HG02943 (cell line): ENCODE measurements around the gene PHYHIPL.
"Not testable (repeated sequence)": the region's sequence is repeated elsewhere in the genome, so short reads cannot be mapped to it uniquely, and the experiment has no call there.

Source experiments
- ATAC-seq: cut with Tn5 transposase; IDR thresholded peaks from one replicate; pipeline ENCODE4 v1.9.1; 2021; ENCODE audit warnings: mild to moderate bottlenecking, low read depth, moderate library complexity; ENCODE audit not compliant: unreplicated experiment

PHYHIPL gene

GRCh38 chr10:59181668-59182067, 5.2 kb downstream of the PHYHIPL start:
- ATAC-seq, result no peak

DNA sequence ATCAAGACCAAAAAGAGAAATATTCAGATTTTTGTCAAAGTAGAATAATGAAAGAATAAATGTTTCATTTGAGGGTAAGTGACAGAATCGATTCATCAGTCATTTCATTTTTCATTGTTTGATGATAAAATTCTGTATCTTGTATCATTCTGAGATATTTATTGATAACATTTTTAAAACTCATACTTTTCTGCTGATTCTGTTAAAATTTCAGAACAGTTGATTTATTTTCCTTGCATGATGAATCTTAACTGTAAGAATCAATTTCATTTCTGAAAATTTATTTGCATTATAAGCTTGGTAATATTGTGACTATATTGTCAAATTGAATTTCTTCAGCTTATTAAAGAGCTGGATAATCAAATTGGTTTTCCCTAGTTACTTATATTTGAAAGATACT, 13.9 kb downstream of the PHYHIPL start:
- ATAC-seq, result no peak

- ATAC-seq, result no peak
Observed at GRCh38 chr10:59206204-59206720, 29.8 kb downstream of the PHYHIPL start.

DNA sequence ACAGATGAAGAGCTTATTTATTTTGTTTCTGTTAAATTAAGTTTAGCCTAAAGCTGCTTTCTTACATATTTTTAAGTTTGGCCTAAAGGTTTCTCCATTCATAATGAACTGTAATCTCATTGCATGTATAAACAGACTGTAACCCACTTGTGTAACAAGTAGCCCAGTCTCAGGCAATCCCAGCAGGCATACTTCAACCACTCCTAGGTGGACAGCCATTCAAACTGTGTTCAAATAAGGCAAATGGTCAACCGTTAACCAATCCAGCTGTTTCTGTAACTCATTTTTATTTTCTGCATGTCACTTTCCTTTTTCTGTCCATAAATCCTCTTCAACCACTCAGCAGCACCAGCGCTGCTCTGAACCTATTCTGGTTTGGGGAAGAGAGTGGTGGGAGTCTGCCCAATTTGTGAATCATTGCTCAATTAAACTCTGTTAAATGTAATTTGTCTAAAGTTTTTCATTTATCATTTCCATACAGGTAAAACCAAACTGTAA, 35.9 kb downstream of the PHYHIPL start:
- no peak for ATAC-seq

DNA sequence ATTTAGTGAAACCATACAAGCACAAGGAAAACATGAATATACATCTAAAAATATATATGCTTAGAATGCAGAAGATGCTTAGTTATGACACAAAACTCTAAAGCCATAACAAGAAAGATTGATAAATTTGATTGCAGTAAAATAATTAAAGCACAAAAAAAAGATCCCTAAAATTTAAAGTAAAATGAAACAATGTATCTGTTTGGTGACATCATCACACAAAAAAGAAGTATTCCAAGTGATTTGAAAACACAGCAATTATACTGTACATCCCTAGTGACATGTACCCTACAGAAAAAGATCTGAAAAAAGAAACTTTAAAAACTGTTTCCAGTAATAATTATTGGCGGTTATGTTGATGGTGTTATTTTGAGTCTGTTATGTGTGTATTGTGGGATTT, 37.7 kb downstream of the PHYHIPL start:
- ATAC-seq, result no peak

- ATAC-seq, result no peak
Observed at GRCh38 chr10:59216178-59216869, 39.9 kb downstream of the PHYHIPL start.

- ATAC-seq, result no peak
Observed at GRCh38 chr10:59222788-59223187, 46.3 kb downstream of the PHYHIPL start.

- not testable (repeated sequence) for ATAC-seq
Observed at GRCh38 chr10:59223597-59223996, 47.2 kb downstream of the PHYHIPL start.

GRCh38 chr10:59225211-59225610, 48.8 kb downstream of the PHYHIPL start:
- ATAC-seq, result no peak

DNA sequence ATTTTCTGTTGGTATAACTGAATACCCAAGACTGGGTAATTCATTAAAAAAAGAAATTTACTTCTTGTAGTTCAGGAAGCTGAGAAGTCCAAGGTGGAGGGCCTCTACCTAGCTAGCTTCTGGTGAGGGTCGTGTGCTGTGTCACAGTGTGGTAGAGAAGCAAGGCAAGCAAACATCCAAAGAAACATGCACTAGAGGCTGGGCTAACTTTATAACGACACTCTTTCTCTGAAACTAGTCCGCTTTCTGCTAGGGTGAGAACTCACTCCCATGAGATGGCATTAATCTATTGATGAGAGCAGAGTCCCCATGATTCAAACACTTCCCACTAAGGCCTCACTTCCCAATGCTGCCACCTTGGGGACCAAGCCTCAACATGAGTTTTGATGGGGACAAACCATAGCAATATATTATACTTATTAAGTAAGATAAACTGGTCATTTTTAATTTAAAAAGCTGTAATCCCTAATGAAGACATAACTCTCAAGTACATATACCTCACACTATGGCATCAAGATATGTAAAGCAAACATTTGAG, 50.8 kb downstream of the PHYHIPL start:
- ATAC-seq, result no peak

DNA sequence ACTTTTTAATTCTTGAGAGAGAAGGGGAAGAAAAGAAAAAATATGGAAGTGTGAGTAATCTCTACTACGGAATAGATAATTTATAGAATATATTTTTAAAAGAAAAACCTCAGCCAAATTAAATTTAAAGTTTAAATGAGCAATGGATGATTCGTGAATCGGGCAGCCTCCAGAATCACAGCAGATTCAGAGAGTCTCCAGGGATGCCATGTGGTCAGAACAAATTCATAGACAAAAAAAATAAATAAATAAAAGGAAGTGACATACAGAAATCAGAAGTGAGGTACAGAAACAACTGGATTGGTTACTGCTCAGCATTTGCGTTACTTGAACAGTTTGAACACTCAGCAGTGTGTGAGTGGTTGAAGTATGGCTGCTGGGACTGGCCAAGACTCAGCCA, 53.0 kb downstream of the PHYHIPL start:
- no peak for ATAC-seq

DNA sequence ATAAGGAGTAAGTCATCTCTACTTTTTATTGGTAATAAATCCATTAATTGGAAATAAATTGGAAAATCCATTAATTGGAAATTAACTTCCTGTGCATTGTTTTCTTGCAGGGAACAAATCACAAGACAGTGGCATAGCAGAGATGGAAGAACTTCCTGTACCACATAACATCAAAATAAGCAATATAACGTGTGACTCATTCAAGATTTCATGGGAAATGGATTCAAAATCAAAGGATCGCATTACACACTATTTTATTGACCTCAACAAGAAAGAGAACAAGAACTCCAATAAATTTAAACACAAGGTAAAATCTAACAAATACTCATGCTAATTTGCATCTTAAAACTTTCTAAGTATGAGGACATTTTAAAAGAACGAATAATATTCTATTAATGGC, 57.8 kb downstream of the PHYHIPL start:
- no peak for ATAC-seq

DNA sequence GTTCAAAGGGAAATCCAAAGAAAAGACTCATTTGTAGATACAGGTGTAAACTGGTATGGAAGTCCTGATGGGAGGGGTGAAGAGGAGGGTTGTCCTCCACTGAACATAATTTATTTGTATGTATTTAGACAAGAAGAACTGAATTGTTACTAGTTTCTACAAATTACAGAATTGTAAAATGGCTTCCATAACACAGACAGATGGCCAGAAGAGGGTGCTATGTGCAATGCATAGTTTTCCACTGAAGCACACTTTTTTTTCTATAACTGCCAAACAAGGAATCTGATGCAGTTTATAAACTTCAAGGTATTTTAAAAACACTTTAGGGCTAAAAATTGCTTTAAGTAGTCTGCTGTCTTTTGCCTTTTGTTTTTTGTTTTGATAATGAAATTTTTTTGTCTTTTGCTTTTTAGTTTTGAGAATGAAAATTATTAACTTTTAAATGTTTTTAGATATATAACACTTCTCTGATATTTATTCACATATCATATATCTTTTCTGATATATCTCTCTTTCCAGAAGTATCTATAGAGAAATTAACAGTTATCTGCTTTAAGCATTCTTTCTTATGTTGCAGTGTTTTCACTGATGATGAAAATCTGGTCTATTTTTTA, 58.5 kb downstream of the PHYHIPL start:
- no peak for ATAC-seq

- no peak for ATAC-seq
Observed at GRCh38 chr10:59236064-59236697, 59.7 kb downstream of the PHYHIPL start.

- no peak for ATAC-seq
Observed at GRCh38 chr10:59237775-59238174, 61.3 kb downstream of the PHYHIPL start.

GRCh38 chr10:59239108-59239507, 62.7 kb downstream of the PHYHIPL start:
- ATAC-seq, result not testable (repeated sequence)

DNA sequence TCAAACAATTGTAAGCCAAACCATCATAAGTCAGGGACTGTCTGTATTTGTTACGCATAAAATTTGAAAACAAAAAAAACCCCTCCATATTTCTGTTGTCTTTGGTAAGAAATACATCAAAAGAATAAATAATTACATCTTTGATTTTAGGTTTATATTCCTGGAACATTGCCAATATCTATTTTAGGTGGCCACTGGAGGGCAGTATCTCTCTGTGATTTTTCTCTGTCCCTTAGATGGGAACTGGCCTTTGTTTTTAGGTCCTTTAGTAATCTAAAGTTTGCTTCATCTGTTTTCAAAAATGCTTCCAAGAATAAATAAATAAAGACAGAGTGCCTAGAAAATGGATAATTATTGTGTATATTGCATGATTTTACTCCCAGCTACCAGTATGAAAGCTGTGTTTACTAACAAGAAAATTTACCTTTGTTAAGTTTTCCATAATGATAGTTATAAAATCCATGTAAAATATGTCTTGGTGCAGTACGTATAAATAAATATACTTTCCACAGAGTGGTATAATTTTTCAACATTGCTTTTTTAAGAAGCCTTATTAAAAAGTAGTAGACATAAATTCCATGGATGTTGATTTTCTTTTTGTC, 64.2 kb downstream of the PHYHIPL start:
- no peak for ATAC-seq

DNA sequence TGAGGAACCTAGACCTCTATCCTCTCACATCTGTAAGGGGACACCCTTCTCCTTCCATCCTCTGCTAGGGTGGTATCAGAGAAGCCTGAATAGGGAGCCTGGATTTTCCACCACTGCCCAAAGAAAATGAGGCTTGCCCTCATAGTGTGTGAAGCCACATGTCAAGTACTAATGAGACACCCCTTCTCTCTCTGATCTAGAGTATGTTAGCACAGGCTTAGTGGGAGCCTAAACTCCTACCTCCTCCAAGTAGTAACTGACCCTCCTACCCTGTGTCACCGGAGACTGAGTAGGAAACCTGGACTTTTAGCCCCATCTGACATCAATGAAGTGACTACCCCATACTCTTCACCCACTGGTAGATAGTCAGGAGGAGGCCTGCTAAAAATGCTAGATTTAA, 65.6 kb downstream of the PHYHIPL start:
- ATAC-seq, result no peak

- ATAC-seq, result no peak
Observed at GRCh38 chr10:59242991-59243390, 66.5 kb downstream of the PHYHIPL start.

DNA sequence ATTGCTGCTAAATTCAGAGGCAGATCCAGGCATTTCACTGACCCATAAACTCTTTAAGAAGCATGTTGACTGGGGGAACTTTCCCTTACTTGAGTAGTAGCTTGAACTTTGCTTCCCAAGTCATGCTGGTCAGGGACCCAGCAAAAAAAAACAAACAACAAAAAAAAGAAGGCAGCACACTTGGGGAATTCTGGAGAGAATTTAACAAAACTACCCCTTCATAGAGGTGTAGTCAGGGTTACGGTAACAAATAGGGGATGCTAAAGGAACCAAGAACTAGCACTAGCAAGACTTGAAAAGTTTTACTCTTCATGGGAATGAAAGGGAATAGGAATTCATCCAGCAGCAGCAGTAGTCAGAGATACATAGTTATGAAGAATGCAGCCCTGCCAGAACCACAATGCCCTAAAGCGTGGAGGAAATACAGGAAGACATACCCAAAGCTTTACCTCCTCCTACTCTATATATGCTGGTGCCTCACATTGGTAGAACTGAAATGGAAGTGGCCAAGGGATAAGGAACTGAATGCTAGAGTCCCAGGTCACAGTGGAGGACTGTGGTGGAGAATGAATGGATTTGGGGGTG, 67.3 kb downstream of the PHYHIPL start:
- ATAC-seq, result no peak
